OCI-LY1 (cell line): ENCODE results near the gene TMEM158.

Source experiments
- H2AFZ ChIP-seq: fragments of 200-600 bp; sonication (generic), shearing (Covaris generic); 2 replicates; pipeline ENCODE4 v1.6.0; 2014; ENCODE audit warnings: antibody characterized with exemption, mild to moderate bottlenecking, low read length
- H3F3A ChIP-seq: fragments of 200-600 bp; sonication (generic), shearing (Covaris generic); 2 replicates; pipeline ENCODE4 v1.6.0; 2014; ENCODE audit warnings: mild to moderate bottlenecking, antibody characterized with exemption, low read length, moderate library complexity; ENCODE audit not compliant: insufficient read depth
- H3K27ac ChIP-seq: fragments of 200-600 bp; sonication (generic); 2 replicates; pipeline ENCODE4 v1.5.1; 2014; ENCODE audit warnings: low read length, mixed run types, mild to moderate bottlenecking, low read depth; ENCODE audit not compliant: poor library complexity, severe bottlenecking
- H3K27me3 ChIP-seq: fragments of 200-600 bp; sonication (generic); 2 replicates; pipeline ENCODE4 v1.6.0; 2014; ENCODE audit warnings: antibody characterized with exemption, mild to moderate bottlenecking, low read length, moderate library complexity; ENCODE audit not compliant: insufficient read depth
- H3K36me3 ChIP-seq: fragments of 200-600 bp; sonication (generic); 2 replicates; pipeline ENCODE4 v1.6.1; 2014; ENCODE audit warnings: mild to moderate bottlenecking, antibody characterized with exemption, low read length, moderate library complexity, mixed read lengths; ENCODE audit not compliant: insufficient read depth
- H3K4me1 ChIP-seq: fragments of 200-600 bp; sonication (generic); 2 replicates; pipeline ENCODE4 v1.5.1; 2014; ENCODE audit warnings: mild to moderate bottlenecking, low read length, moderate library complexity; ENCODE audit not compliant: insufficient read depth, severe bottlenecking
- H3K4me2 ChIP-seq: fragments of 200-600 bp; sonication (generic), shearing (Covaris generic); 2 replicates; pipeline ENCODE4 v1.6.1; 2014; ENCODE audit warnings: low read length
- H3K4me3 ChIP-seq: fragments of 200-600 bp; sonication (generic); 2 replicates; pipeline ENCODE4 v1.5.1; 2014; ENCODE audit warnings: low read length, low read depth, mild to moderate bottlenecking, mixed read lengths; ENCODE audit not compliant: poor library complexity, severe bottlenecking
- H3K79me2 ChIP-seq: fragments of 200-600 bp; shearing (Covaris generic); 2 replicates; pipeline ENCODE4 v1.6.1; 2016; ENCODE audit warnings: mixed run types, low read length, mixed read lengths; ENCODE audit not compliant: insufficient read depth
- H3K9ac ChIP-seq: fragments of 200-600 bp; sonication (generic), shearing (Covaris generic); 2 replicates; pipeline ENCODE4 v1.6.1; 2014; ENCODE audit warnings: mild to moderate bottlenecking, low read length, mixed read lengths
- H3K9me2 ChIP-seq: fragments of 200-600 bp; sonication (generic), shearing (Covaris generic); 2 replicates; pipeline ENCODE4 v1.6.1; 2014; ENCODE audit warnings: low read depth, mild to moderate bottlenecking, low read length, mixed read lengths
- H3K9me3 ChIP-seq: fragments of 200-600 bp; shearing (Covaris generic); 2 replicates; pipeline ENCODE4 v1.6.1; 2014; ENCODE audit warnings: low read length, mixed read lengths
- H4K20me1 ChIP-seq: fragments of 200-600 bp; sonication (generic), shearing (Covaris generic); 2 replicates; pipeline ENCODE4 v1.6.0; 2016; ENCODE audit warnings: mild to moderate bottlenecking, low read length; ENCODE audit not compliant: insufficient read depth
- EZH2 ChIP-seq: fragments of 200-600 bp; sonication (generic), shearing (Covaris generic); IDR thresholded peaks from 2 replicates; pipeline ENCODE4 v1.8.0; 2017; ENCODE audit warnings: borderline replicate concordance, mixed run types, mild to moderate bottlenecking, antibody characterized with exemption, low read length, moderate library complexity, mixed read lengths
- TF ChIP-seq, protein P1 (sequence below): fragments of 200-600 bp; sonication (generic), shearing (Covaris generic); IDR thresholded peaks from 2 replicates; pipeline ENCODE4 v1.5.1; 2017; ENCODE audit warnings: mild to moderate bottlenecking, antibody characterized with exemption, low read length, moderate library complexity, mixed read lengths

TMEM158 gene

DNA sequence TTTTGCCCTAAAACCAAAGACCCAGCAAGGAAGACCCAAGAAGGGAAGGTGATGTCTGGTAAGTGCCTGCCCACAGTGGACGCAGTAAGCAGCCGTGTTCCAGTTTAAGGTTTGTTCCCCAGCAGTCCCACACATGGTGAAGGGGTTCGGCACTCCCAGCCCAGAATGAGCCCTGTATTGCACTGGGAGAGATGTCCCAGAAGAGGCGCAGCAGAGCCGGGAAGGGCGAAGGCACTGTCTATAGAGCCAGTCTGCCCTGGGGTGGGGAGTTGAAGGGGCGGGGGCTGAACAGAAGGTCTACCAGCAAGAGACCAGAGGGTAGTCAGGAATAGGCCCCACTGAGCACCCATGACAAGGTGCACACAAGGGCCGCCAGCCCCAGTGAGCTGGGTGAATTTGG lies 6.4 kb downstream of the TMEM158 start:
- TF ChIP-seq, protein P1, sequence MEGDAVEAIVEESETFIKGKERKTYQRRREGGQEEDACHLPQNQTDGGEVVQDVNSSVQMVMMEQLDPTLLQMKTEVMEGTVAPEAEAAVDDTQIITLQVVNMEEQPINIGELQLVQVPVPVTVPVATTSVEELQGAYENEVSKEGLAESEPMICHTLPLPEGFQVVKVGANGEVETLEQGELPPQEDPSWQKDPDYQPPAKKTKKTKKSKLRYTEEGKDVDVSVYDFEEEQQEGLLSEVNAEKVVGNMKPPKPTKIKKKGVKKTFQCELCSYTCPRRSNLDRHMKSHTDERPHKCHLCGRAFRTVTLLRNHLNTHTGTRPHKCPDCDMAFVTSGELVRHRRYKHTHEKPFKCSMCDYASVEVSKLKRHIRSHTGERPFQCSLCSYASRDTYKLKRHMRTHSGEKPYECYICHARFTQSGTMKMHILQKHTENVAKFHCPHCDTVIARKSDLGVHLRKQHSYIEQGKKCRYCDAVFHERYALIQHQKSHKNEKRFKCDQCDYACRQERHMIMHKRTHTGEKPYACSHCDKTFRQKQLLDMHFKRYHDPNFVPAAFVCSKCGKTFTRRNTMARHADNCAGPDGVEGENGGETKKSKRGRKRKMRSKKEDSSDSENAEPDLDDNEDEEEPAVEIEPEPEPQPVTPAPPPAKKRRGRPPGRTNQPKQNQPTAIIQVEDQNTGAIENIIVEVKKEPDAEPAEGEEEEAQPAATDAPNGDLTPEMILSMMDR = no peak
- TF ChIP-seq EZH2 = no peak
- Histone ChIP-seq H4K20me1 (no peaks in the 10 kb centered on the region), H3K4me2 (no peak overlapping the region), H3K36me3 (no peaks in the 10 kb centered on the region), H3K4me1 (no peaks in the 10 kb centered on the region), H3K9me3 (no peaks in the 10 kb centered on the region), H3K27me3 (no peaks in the 10 kb centered on the region), H3K79me2 (no peaks in the 10 kb centered on the region), H3K9ac (no peak overlapping the region), H2AFZ (no peak overlapping the region), H3K4me3 (no peak overlapping the region), H3F3A (no peaks in the 10 kb centered on the region), H3K27ac (no peak overlapping the region), H3K9me2 (no peaks in the 10 kb centered on the region)

DNA sequence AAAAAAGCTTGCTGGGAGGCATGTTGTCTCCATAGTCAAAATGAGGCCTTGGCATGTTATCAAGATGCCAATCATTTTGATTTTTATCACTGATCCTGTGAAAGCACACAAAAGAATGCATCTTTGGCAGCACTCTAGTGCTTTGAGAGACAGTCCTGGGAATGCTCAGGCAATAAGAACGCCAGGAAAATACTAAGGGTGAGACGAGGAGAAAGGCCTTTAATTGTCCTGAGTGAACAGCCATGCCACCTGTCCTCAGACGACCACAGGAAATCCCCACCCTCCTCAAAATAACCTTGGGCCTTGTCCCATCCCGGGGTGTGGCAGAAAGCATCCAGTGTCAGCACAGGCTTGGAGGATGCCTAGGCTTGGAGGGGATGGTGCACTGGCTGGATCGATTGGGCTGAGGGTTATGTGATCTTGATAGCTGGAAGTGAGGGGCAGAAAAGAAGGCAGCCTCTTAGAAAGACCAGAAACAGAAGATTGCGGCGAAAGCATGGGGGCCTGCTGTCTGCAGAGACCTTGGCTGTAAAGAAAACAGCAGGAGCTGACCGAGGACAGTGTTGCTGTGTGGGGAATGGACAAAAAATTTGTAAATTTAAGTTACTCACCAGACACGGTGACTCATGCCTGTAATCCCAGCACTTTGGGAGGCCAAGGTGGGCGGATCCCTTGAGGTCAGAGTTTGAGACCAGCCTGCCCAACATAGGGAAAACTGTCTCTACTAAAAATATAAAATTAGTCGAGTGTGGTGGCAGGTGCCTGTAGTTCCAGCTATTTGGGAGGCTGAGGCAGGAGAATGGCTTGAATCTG lies 7.3 kb downstream of the TMEM158 start:
- Histone ChIP-seq H3K9ac (no peak overlapping the region), H3K9me3 (no peaks in the 10 kb centered on the region), H3K79me2 (no peaks in the 10 kb centered on the region), H3K9me2 (no peaks in the 10 kb centered on the region), H3K27me3 (no peaks in the 10 kb centered on the region), H4K20me1 (no peaks in the 10 kb centered on the region), H3K4me2 (no peak overlapping the region), H3K4me1 (no peaks in the 10 kb centered on the region), H3K27ac (no peak overlapping the region), H3F3A (no peaks in the 10 kb centered on the region), H2AFZ (no peak overlapping the region), H3K4me3 (no peak overlapping the region), H3K36me3 (no peaks in the 10 kb centered on the region)
- TF ChIP-seq, protein P1 = no peak
- no peak for TF ChIP-seq EZH2

DNA sequence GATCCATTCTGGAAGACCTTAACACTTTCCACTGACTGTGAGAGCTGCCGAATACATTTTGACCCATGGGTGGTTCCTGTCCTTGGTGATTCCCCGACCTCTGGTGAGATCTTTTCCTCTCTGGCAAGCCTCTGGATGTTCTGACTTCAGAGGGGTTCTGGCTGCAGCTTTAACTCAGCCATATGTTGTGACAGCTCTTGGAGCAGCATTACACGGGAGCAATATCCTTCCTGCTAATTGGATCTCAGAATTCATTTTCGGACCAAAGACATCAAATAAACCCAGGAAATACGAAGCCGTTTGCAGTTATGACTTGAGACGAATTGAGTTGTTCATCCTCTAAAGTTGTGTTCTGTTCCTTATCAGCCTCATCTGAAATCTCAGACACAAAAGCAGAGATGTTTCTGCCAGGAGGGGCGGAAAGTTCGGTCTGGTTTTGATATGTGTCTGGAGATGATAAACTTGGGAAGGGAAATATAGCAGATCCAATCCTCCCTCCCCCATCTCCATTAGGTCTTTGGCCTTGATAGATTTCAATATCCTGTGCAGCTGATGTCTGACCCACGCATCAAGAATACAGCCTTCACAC lies 10.0 kb downstream of the TMEM158 start:
- no peak overlapping the region for H3K27ac ChIP-seq
- H3K79me2 ChIP-seq = no peaks in the 10 kb centered on the region
- no peaks in the 10 kb centered on the region for H3K36me3 ChIP-seq
- H2AFZ ChIP-seq = no peak overlapping the region
- H3K4me1 ChIP-seq = no peaks in the 10 kb centered on the region
- no peaks in the 10 kb centered on the region for H4K20me1 ChIP-seq
- no peak overlapping the region for H3K4me3 ChIP-seq
- H3K4me2 ChIP-seq = no peak overlapping the region
- no peaks in the 10 kb centered on the region for H3K27me3 ChIP-seq
- TF ChIP-seq, protein P1 = no peak
- TF ChIP-seq EZH2 = no peak
- no peaks in the 10 kb centered on the region for H3K9me3 ChIP-seq
- no peak overlapping the region for H3K9ac ChIP-seq
- no peaks in the 10 kb centered on the region for H3K9me2 ChIP-seq
- H3F3A ChIP-seq = no peaks in the 10 kb centered on the region
